OCI-LY3 (cell line): Measurements from ENCODE around the gene PALD1.

Source experiments
- CTCF ChIP-seq: fragments of 200-600, 300-600 bp; sonication (generic); IDR thresholded peaks from 2 replicates; pipeline ENCODE4 v1.5.1; 2014; ENCODE audit warnings: antibody characterized with exemption, low read length, low read depth
- EZH2phosphoT487 ChIP-seq: fragments of 200-600 bp; shearing (Covaris generic); IDR thresholded peaks from 2 replicates; pipeline ENCODE4 v1.6.1; 2018; ENCODE audit warnings: antibody characterized with exemption, mixed run types, low read depth

GRCh38 chr10:70587045-70587658 lies 108.6 kb downstream of the PALD1 start:
- TF ChIP-seq CTCF = no peak
- TF ChIP-seq EZH2phosphoT487 = no peak
